Forelimb muscle (tissue), 1 donor: ENCODE measurements around the gene KCNMA1. TPM values are rescaled to one million over a fixed set of nuclear protein-coding genes. Genes with fewer than 3 reads are reported as not detected.

Experiments used
- DNase-seq: peaks from one replicate; pipeline ENCODE4 v3.0.0-alpha.2; 2013; ENCODE audit warnings: low read depth
- polyA plus RNA-seq: library from polyadenylated mRNA; unstranded; fragments of 120-200 nt; gene quantifications from one replicate; pipeline ENCODE4 v1.2.1, GENCODE V29; 2013; ENCODE audit not compliant: insufficient read length

Gene KCNMA1
- polyA plus RNA-seq, 1 donor: 15.1 TPM

DNA sequence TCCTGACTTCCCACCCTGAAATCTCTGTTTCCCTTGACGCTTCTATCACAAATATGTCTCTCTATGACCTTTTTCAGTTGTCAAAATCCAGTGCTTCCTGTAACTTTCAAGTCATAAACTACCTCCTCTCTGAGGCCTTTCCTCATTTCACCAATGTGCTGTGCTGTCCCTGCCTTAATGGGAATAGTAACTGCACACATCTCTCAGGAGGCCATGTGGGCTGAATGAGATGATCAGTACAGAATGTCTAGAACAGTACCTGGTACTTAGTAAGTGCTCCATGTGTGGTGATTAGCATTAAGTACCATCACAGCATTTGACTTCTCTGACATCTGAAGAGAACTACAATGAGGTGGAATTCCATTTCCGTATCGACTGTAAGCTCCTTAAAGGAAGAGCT, 588.5 kb downstream of the KCNMA1 start:
- no peak for DNase-seq

GRCh38 chr10:77045085-77045484, 592.5 kb downstream of the KCNMA1 start:
- DNase-seq: no peak

DNA sequence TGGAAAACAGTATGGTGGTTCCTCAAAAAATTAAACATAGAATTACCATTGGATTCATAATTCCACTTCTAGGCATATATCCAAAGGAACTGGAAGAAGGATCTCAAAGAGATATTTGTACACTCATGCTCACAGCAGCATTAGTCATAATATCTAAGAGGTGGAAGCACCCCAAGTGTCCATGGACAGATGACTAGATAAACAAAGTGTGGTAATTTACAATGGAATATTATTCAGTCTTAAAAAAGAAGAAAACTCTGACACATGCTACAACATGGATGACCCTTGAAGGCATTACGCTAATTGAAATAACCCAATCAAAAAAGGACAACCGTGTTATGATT, 594.2 kb downstream of the KCNMA1 start:
- no peak for DNase-seq

GRCh38 chr10:77042706-77043419, 594.7 kb downstream of the KCNMA1 start:
- no peak for DNase-seq

- no peak for DNase-seq
Observed at GRCh38 chr10:77041636-77042258, 595.9 kb downstream of the KCNMA1 start.

GRCh38 chr10:77038407-77038806, 599.2 kb downstream of the KCNMA1 start:
- no peak for DNase-seq

DNA sequence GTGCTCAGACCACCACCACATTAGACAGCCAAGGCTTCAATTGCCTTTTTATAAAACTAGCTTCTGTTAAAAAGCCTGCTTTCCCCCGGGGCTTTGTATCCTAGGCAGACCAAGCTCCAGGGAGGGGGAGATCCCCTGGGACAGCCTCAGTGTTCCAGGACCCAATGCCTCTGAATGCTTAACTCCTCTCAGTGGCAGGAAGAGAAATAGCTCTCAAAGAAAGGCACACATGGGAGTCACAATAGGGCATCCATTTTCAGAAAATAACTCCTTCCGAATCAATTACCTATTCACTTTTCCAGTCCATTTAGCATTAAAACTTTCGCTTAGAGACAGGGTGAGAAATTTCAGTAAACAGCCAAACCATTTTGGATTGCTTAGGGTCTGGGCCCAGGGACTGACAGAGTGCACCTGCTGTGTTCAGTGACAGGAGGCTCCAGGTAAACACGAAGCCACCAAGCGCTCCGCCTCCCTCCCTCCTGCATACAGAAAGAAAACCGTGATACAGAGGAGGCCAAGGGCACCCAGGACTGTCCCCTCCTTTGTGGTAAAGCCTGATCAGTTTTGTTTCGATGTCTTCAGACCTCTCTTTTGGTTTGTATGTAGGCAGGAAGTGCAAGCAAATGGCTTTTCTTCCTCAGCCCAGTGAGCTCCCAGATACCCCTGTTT, 599.7 kb downstream of the KCNMA1 start:
- no peak for DNase-seq

- no peak for DNase-seq
Observed at GRCh38 chr10:77036993-77037734, 600.4 kb downstream of the KCNMA1 start.

DNA sequence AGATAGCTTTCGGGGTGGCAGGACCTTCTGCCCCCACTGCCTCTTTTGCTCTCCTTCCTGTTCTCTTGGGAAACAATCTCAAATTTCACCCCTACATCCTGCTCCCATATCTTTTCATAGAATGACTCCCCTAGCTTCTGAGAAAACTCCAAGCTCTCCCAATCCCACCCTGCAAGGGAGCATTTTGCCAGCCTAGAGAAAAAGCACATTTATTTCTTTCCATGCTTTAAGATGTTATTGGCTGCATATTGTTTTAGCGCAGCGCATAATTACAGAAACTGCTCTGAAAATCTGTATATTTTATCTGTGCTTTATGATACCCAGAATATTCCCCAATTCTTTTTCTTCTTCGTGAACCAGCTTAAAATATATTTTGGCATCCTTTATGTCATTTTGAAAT, 601.3 kb downstream of the KCNMA1 start:
- DNase-seq: no peak

GRCh38 chr10:77034795-77035194, 602.8 kb downstream of the KCNMA1 start:
- DNase-seq: no peak

DNA sequence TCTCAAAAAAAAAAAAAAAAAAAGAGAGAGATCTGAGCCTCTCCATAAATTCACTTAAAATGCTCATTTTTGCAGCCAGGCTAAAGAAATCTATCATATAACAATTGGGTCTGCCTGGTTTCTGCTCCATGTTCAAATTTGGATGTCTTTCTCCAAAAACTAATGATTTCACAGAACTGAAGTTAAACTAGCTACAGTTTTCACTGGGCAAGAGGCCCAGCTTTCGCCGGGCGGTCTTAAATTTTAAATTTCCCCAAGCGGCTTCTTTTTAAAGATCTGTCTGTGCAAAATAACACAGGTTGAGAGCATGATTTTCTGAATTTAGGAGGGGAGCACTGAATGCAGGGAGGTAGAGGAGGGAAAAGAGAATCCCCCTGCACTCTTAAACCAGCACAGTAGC, 603.4 kb downstream of the KCNMA1 start:
- peak; percentile 59 for DNase-seq

DNA sequence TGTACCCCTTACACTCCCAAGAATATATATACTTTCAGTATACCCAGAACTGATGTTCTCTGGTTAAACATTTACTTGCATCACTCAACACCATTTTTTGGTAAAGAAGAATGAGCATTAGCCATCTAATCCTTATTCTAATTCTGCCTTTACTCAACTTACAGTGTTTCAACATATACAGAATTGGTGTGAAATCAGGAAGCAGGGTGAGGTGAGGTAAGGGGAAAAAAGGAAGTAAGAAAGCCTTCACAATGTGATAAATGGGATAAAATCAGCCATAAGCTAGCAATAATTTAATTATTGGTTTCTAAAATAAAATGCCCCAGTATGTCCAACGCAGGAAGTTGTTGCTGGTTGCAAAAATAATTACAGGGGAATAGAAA, 605.4 kb downstream of the KCNMA1 start:
- DNase-seq: no peak

DNA sequence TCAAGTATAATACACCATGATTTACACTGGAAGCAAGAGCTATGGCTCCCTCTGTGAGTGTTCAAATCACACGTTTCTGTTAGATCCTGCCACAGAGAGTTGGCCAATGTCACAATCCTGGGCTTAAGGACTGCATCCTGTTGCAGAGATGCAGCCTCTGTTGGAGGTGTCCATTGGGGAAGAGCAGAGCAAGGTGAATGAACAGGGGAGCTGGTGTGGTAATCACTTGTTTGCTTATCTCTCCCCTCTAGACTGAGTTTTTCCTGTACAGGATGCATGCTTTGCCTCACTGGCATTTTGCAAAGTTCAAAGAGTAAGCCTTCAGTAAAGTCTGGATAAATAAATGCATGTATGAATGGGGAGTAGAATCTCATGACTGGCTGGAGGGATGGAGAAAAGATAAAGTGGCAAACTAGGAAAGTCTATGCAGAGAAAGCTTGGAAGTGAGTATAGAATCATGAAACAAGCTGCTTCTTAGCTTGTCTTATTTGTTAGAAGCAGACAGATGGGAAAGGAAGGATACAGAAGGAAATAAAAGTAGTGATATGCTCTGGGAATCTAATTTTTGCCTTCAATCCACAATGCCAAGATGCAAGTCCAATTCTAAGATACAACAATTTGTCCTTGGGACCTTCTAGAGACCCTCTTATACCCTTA, 605.9 kb downstream of the KCNMA1 start:
- no peak for DNase-seq

GRCh38 chr10:77030974-77031373, 606.6 kb downstream of the KCNMA1 start:
- no peak for DNase-seq

GRCh38 chr10:77029777-77030717, 607.6 kb downstream of the KCNMA1 start:
- no peak for DNase-seq

DNA sequence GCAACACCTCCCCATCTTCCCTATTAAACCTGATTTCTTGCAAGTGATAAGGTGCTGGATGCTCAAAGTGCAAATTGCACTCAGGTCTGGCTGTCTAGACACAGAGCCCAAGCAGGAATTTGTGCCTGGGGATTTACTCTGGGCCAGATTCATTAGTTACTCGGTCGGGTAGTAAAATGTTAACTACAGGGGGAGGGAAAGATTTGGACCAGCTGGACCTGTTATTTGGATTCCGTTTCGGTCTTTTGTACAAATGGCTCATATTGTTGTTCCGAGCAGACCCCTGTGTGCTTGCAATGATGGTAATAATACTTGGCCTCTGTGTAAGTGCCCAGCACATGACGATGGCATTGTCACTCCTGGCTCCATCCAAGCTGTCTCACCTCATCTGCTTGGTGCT, 609.6 kb downstream of the KCNMA1 start:
- no peak for DNase-seq

- no peak for DNase-seq
Observed at GRCh38 chr10:77027576-77027975, 610.0 kb downstream of the KCNMA1 start.

DNA sequence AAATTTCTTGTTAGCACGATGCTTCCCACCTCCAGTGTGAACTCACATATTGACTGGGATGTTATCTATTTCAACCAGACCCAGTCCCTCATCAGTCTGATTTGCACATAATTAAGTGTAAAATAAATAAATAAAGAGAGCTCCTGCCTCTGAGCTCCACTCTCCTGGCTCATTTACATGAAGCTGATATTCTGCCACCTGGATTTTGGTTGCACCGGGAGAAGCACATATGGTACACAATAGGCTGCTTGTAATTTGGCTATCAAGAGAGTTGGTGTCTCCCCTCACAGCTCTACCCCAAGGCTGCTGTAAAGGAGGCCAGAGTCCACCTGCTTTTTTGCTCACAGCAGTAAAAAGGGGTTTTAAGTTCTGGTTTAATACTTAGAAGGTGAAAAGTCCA, 610.5 kb downstream of the KCNMA1 start:
- no peak for DNase-seq

DNA sequence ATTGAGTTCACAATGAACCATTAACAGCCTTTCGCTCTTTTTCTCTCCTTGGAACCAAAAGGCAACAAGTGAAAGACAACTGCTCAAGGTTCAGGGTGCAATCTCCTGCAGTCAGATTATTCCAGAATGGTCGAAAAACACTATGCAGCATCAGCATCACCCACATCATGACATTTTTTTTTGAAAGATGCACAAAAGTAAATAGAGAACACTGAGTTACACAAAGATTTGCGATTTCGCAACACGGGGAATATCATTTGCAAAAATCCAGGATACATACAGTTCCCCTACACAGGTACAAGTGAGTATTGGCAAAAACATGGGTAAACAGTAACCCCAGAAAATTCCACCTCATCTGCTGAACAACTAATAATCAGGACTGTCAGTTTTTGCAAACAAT, 611.5 kb downstream of the KCNMA1 start:
- DNase-seq: no peak

- DNase-seq: no peak
Observed at GRCh38 chr10:77024461-77024860, 613.1 kb downstream of the KCNMA1 start.

DNA sequence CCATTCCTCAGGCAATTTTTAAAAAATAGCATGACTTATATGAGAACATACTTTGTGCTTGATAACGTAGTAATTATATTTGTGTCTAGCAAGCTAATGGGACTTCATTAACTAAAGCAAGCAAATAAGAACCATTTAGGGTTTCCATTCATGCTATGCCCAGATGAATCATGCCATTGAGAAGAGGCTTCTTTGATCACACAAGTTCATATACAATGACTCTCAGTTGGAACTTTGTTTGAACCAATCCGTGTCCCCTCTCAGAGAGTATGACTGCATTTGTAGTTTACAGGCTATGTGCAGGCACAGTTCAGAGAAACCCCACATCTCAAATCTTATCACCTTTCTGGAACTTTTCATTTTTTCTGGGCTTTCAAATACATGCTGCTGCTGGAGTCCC, 614.2 kb downstream of the KCNMA1 start:
- no peak for DNase-seq
